GDM1 (cell line): ENCODE measurements around the gene SLC2A14.
"Not testable (repeated sequence)": the region's sequence is repeated elsewhere in the genome, so short reads cannot be mapped to it uniquely, and the experiment has no call there.

Experiments
- DNase-seq: peaks from one replicate; lab custom pipeline; 2025; lab: John Stamatoyannopoulos, UW

SLC2A14 gene

DNA sequence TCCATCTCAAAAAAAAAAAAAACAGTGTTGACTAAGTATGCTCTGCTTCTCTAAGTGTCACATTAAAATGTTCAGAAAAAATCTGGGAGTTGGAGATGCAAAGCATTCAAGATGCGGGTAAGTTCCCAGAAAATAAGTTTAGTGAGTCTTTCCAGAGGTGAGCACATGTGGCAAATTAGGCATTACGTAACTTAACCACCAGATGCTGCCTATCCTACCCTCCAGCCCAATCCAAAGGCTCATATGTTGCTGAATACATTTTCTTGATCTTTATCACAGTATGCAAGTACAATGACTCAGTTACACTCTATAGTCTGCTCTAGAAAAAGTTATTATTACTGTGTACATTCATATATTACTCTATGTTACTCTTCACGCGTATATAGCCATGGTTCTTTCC is 3.6 kb downstream of the SLC2A14 start:
- no peak for DNase-seq

DNA sequence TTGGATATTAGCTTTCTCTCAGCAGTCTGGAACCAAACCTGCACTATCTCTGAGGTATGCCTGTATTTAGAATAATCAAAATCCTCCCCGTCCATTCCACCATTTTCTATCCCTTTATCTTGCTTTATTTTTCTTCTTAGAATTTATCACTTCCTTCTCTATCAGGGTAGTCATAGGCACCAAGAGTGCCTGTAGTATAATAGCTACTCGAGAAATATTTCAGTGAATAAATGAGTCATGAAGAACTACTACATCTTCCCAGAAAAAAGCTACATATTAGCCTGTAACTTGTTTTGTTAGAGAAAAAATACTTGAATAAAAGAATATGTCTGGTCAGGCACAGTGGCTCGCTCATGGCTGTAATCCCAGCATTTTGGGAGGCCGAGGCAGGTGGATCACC is 4.3 kb downstream of the SLC2A14 start:
- no peak for DNase-seq

DNA sequence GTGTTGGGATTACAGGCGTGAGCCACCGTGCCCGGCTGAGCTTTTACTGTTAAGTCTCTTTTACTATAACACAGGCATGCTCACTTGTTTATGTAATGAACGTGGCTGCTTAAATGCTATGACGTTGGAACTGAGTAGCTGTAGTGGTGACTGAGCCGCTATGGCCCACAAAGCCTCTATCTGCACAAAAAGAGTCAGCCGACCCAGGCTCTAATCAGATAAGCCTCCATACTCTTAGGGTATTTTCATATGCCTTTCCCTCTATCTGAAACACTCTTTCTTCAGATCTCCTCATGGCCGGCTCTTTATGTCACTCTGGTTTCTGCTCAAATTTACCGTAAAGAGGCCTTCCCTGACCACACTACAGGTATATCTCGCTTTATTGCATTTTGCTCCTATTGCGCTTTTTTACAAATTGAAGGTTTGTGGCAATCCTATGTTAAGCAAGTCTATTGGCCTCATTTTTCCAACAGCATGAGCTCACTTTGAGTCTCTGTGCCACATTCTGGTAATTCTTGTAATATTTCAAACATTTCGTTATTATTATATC is 8.0 kb downstream of the SLC2A14 start:
- DNase-seq = no peak

DNA sequence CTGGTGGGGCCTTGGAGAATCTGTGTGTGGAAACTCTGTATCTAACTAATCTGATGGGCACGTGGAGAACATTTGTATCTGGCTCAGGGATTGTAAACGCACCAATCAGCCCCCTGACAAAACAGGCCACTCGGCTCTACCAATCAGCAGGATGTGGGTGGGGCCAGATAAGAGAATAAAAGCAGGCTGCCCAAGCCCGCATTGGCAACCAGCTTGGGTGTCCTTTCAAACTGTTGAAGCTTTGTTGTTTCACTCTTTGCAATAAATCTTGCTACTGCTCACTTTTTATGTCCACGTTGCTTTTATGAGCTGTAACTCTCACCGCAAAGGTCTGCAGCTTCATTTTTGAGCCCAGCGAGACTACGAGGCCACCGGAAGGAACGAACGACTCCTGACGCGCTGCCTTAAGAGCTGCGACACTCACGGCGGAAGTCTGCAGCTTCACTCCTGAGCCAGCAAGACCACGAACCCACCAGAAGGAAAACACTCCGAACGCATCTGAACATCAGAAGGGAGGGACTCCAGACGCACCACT is 9.8 kb downstream of the SLC2A14 start:
- DNase-seq = peak; percentile 2

DNA sequence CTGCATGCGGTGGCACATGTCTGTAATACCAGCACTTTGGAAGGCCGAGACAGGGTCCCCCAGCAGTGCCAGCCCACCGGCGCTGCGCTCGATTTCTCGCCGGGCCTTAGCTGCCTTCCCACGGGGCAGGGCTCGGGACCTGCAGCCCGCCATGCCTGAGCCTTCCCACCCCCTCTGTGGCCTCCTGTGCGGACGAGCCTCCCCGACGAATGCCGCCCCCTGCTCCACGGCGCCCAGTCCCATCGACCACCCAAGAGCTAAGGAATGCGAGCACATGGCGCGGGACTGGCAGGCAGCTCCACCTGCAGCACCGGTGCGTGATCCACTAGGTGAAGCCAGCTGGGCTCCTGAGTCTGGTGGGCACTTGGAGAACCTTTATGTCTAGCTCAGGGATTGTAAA is 10.4 kb downstream of the SLC2A14 start:
- not testable (repeated sequence) for DNase-seq

DNA sequence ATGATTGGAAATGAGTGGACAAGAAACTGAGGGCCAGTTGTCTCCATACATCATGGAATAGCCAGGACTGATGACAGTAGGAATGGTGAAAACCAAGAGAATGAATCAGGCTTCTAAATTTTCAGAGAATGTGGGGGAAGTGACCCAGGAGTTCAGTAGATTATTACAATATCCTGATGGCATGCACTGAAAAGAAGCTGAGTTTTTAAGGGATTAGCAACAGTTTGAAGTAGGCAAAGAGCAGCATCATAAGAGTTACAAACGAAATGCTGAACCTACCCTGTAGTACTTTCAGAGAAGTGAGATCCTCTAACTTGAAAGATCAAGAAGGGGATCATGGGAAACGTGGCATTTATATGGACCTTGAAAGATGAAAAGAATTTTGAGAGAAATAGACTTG is 13.2 kb downstream of the SLC2A14 start:
- DNase-seq = no peak

DNA sequence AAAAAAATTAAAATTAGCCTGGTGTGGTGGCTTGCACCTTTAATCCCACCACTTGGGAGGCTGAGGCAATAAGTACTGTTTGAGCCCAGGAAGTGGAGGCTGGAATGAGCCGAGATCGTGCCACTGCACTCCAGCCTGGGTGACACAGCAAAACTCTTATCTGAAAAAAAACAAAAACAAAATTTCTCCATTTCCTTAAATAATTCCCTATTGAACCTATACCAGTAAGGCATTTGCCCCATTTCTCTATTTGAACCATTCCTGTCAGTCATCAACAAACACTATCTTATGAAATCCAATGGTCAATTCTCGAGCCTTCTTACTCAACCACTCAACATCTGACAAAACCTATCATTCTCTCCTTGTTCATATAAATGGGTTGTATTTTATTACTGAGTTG is 14.7 kb downstream of the SLC2A14 start:
- DNase-seq = no peak

DNA sequence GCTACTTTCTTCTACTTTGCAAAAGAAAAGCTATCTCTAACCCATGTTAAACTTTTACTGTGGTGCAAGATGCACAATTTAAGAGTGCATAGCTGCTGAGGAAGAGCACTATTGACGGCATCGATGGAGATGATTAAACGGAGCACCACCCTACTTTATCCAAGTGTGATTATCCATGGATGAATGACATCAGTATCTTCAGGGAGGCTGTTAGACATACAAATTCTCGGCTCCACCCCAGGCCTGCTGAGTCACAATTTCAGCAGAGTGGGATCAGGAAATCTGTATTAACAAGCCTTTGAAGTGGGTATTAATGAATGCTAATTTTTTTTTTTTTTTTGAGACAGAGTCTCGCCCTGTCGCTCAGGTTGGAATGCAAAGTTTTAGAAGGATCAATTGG is 16.2 kb downstream of the SLC2A14 start:
- no peak for DNase-seq

DNA sequence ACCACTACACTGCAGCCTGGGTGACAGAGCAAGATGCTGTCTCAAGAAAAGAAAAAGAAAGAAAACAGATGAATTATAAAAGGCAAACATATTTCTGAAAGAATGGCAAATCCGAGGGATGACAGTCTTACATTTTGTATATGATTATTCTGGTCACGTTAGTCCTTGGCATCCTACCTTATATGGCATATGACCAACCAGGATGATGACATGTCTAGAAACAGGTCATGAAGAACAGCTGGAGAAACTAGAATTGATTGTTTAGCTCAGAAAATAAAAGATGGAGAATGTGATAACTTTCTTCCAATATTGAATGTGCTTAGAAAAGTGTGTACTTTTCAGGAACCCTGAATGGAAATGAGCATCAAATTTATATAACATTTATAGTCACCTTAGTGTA is 19.2 kb downstream of the SLC2A14 start:
- DNase-seq = no peak

DNA sequence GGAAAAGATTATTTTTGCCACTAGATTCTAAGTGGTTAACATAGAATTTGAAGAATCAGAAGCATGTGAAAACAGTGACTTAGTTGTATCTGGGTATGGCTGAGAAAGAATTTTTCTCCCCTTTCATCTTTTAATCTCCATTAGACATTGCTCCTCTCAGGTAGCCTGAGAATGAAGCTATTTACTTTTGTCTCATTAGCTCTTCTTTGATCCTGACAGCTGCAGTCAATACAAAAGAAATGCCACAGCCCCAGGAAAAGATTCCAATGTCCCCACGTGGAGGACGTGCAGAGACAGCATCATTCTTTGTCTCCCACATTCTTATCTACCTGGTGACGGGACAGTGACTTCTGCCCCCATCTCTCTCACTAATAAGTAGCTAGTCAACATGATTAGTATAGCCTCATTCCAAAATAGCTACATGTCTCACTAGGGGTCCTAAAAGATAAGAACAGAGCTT is 21.1 kb downstream of the SLC2A14 start:
- DNase-seq = not testable (repeated sequence)

DNA sequence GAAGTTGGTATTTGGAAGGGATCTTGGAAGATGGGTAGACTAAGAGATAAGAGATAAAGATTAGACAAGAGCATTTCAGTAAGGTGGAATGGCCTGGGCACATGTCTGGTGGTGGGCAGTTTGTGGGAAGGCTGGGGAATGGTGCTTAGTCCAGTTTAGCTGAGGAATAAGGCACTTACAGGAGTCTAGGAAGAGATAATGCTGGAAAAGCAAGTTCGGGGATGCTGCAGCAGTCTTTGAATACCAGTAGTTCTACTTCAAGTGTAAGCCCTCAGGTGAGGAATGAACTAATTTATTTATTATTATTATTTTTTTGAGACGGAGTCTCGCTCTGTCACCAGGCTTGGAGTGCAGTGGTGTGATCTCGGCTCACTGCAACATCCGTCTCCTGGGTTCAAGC is 22.6 kb downstream of the SLC2A14 start:
- DNase-seq = not testable (repeated sequence)

DNA sequence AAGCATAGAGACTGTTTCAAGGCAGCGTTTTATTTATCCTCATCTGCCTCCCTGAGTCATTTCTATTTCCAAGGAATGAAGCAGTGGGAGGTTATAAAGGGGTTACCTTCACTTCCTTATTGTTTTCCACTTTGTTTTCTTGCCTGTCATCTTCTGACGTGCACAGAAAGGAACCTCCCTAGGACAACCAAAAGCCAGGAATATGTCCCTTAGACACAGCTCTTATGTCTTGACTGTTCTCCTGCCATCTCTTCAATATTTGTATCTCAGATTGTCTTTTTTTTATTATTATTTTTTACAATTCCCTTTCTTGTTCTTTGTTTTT is 24.7 kb downstream of the SLC2A14 start:
- DNase-seq = not testable (repeated sequence)

DNA sequence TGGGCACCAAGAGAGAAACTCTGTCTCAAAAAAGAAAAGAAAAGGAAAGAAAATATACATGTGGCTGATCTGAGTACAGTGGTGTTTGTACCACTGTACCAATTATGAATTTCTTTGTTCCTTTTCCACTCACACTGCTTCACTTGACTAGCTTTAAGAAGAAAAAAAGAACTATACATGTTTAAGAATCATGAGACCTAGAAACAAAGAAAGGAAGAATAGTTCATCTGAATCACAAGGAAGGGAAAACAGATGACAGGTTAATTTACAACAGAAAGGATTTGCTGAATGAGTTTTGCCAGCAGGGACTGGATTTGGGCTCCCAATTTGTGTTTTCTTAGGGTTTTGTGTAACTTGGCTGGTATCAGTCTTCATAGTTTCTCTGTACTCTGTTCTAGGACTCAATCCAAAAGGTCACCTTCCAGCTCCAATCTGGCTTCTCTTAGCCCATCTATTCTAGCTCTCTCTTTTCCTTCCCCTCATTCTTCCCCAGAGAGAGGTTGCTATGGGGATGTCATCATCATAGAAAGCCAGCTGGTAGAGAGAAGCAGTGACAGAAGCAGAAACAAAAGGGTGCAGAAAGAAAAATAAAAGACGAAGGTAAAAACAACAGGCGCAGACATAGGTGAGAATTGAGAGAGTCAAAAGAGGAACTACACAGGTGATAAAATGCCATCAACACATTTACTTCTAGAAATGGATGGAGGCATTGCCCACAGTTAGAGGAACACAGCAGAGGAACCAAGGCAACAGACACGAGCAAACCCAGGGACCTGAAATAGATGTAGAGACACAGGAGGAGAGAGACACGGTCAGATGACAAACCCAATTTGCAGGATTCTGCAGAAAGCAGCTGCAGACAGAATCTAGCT is 25.3 kb downstream of the SLC2A14 start:
- DNase-seq = not testable (repeated sequence)

DNA sequence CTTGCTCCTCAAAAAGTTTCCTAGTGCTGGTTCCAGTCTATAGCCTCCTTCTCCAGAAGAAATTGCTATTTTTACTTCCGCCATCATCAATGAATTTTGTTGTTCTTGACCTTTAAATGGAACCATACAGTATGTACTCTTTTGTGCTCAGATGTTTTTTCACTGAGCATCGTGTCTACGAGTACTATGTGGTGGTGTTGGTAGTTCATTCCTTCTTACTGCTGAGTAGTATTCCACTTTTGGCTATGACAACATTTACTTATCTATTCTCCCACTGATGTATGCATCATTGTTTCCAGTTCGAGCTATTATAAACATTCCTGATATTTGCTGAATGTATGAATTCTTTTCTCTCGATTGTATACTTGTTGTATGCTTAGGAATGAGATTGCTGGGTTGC is 28.6 kb downstream of the SLC2A14 start:
- DNase-seq = no peak

DNA sequence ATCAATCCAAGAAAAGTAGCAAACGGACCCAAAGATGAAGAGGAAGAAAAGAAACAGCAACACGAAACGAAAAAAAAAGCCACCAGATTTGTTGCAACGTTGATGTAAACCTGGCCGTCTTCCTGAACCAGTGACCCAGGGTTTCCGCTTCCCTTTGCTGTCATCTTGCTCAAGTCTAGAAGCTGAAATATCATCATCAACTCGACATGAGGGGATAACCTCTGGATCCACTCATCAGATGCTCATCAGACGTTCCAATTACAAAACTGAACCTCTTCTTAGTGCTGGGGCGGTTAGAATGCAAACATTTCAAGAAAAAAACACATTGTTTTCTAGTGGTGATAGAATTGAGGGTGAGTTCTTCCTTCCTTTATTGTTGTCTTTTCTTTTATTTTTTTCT is 29.1 kb downstream of the SLC2A14 start:
- DNase-seq = peak; percentile 2

DNA sequence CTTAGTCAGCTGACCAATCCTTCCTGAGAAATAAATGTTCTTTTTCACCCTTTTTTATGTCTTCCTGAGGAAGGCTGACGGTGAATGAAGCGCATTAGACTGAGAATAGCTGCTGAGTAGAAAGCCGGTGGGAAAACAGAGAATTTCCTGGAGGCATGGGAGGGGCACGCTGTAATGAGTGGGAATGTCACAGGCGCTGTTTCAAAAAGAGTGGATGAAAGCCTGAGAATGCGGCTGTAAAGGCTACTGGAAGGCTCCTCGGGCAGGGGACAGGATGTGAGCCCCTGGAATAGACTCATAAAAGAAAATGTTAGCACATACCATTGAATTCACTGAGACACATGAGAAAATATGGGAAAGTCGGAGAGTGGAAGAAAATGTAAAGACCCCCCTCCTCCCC is 29.6 kb downstream of the SLC2A14 start:
- DNase-seq = not testable (repeated sequence)

DNA sequence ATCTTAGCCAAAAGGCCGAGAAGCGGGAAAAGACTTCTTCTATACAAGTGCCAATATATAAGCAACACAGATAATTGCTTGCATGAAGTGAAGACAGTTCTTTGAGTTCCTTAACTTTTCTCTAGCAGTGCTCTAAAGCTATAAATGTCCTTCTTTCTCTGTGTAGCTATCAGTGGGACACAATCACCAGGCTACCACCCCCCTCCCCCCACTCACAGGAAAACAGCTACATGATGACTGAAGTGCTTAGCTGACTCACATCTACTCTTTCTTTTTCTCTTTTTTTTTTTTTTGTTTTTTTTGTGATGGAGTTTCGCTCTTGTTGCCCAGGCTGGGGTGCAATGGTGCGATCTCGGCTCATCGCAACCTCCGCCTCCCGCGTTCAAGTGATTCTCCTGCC is 30.3 kb downstream of the SLC2A14 start:
- DNase-seq = not testable (repeated sequence)

DNA sequence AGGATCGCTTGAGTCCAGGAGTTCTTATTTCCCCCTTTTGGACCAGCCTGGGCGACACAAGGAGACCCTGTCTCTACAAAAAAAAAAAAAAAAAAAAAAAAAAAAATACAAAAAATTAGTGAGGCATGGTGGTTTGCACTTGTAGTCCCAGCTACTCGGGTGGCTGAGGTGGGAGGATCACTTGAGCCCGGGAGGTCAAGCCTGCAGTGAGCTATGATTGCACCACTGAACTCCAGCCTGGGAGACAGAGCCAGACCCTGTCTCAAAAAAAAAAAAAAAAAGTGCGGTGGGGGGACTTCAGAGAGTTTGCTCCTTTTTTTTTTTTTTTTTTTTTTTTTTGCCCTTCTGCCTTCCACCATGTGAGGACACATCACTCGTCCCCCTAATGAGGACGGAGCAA is 32.9 kb downstream of the SLC2A14 start:
- DNase-seq = not testable (repeated sequence)

DNA sequence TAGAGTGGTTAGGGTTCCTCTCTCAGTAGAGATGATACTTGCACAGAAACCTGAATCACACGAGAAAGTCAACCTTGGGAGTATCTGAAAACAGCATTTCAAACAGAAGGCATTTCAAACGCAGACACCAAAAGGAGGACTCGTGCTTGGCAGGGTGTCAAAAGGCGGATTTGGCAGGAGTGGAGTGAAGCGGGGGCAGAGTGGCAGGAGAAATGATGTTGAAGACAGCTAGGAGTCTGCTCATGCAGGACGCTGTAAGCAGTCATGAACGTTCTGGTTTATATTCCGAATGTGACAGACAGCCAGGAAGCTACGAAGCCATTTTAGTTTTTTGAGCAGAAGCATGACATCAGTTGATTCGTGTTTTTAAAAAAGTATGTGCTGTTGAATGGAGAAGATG is 33.5 kb downstream of the SLC2A14 start:
- DNase-seq = not testable (repeated sequence)

DNA sequence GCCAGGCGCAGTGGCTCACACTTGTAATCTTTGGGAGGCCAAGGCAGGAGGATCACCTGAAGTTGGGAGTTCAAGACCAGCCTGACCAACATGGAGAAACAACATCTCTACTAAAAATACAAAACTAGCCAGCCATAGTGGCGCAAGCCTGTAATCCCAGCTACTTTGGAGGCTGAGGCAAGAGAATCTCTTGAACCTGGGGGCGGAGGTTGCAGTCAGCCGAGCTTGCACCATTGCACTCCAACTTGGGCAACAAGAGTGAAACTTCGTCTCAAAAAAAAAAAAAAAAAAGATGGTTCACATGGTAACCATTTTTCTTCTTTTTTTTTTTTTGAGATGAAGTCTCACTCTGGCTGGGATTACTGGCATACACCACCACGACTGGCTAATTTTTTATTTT is 35.3 kb downstream of the SLC2A14 start:
- no peak for DNase-seq

DNA sequence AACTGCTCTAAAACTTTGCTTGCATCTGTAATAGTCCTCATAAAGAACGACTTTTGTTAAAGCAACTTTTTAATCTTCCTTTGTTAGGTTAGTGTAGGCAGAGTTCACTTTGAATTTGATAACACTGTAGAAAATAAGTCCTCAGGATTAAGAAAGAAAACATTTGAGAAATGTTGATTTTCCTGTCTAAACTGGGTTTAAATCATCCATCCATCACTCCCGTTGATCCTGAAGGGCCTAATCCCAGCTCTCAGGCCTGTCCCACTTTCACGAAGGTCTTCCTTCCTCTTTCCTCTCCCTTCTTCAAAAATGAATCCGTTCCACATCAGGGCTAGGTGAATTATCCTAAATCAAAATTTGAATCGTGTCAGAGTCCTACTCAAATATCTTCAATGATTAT is 36.9 kb downstream of the SLC2A14 start:
- no peak for DNase-seq

DNA sequence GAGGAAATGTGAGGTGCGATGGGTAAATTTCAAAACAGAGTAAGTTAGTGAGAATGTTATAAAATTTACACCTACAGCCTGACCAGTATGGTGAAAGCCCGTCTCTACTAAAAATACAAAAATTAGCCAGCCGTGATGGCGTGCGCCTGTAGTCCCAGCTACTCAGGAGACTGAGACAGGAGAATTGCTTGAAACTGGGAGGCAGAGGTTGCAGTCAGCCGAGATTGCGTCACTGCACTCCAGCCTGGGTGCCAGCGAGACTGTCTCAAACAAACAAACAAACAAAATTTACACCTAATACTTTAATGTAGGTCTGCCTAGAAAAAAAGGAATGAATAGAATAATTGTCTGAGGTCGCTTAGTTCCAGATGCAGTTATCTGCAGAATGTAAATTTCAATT is 37.6 kb downstream of the SLC2A14 start:
- DNase-seq = no peak

DNA sequence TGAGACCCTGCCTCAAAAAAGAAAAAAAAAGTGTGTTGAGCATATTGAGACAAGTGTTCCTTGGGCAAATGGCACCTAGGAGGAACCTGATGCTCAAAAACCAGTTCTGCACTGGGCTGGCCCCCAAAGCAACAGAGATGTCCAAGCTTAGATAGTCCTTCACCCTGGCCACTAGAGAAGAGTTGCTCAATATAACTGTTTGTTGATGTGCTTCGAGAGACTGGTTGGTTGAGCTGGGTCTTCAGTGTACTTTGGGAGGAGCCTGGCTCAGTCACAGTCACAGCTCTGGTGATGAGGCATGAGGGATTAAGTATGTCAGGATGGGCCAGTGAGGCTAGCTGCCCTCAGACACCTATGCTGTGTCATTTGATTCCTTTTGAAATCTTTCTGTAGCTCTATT is 38.0 kb downstream of the SLC2A14 start:
- no peak for DNase-seq

DNA sequence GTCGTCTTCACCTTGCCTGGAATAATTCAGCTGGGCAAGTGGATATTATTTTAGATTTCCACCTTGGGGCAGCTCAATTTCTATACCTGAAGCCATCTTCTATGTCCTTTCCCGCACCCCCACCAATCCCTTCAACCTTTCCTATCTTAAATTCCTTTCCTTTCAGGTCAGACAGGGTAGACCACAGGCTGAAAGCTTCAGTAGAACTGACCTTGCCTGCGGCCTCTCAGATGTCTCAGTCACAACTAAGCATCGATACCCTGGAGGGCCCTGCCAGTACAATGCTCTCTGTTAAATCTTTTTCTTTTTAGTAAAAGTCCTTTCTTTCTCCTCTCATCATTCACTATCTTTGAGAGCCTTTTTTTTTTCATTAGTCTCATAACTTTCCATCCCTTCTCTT is 38.9 kb downstream of the SLC2A14 start:
- DNase-seq = no peak
